ENCODE measurements around the gene EPM2A.

GRCh38 chr6:145689529-145689928 is 45.8 kb downstream of the EPM2A start:
- TF ChIP-seq POLR2A (IDR thresholded peaks at IDR 0.05; ENCODE audit: low read depth, low read length) (no peak), CTCF (conservative IDR thresholded peaks at IDR 0.05; ENCODE audit: low read depth, low read length) (no peak), SMC3 (IDR thresholded peaks at IDR 0.05; ENCODE audit: low read depth, low read length) (no peak)
